A673 (cell line): ENCODE results near the gene ASAP2.

ENCODE experiments used
- CTCF ChIP-seq: fragments of 300-800, 200-600 bp; sonication (generic); conservative IDR thresholded peaks from 2 replicates; pipeline ENCODE4 v1.5.1; 2017; ENCODE audit warnings: low read depth, mild to moderate bottlenecking, antibody characterized with exemption, low read length, moderate library complexity, mixed read lengths
- EZH2 ChIP-seq: fragments of 200-600 bp; sonication (generic); IDR thresholded peaks from 2 replicates; pipeline ENCODE4 v1.6.1; 2017; ENCODE audit warnings: borderline replicate concordance, low read depth, mild to moderate bottlenecking, mixed read lengths, antibody characterized with exemption, low read length; ENCODE audit not compliant: poor library complexity, severe bottlenecking

GRCh38 chr2:9222239-9222892 lies 15.8 kb downstream of the ASAP2 start:
- TF ChIP-seq CTCF (no peak), EZH2 (no peak)
